ENCODE measurements around the gene TULP3.
A peak's percentile ranks its signal among the peaks of the same experiment; 100 is the strongest.

TULP3 gene

DNA sequence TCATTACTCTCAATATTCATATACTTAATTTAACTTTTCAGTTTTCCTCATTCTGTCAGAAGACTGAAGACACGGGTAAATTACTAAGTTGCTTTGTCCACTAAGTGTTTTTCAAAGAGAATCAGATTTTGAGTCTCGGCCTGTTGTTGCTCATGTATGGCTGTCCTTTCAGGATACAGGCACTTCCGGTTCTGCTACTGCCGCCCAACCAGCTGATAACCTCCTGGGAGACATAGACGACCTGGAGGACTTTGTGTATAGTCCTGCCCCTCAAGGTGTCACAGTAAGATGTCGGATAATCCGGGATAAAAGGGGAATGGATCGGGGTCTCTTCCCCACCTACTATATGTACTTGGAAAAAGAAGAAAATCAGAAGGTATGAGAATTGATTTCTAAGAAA, 40.2 kb downstream of the TULP3 start:
- no peak for DNase-seq (ENCODE audit: low spot score)

DNA sequence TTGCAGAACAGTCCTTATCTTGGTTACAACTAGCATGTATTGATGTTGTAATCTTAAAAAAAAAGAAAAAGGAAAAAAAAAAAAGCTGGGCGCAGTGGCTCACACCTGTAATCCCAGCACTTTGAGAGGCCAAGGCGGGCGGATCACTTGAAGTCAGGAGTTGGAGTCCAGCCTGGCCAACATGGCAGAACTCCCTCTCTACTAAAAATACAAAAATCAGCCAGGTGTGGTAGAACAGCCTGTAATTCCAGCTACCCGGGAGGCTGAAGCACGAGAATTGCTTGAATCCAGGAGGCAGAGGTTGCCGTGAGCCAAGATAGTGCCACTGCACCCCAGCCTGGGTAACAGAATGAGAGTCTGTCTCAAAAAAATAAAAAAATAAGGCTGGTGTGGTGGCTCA, 42.9 kb downstream of the TULP3 start:
- no peak for DNase-seq (ENCODE audit: low spot score)

GRCh38 chr12:2934371-2934770, 43.7 kb downstream of the TULP3 start:
- DNase-seq (ENCODE audit: low spot score), result no peak

GRCh38 chr12:2936301-2936700, 45.6 kb downstream of the TULP3 start:
- no peak for DNase-seq (ENCODE audit: low spot score)

DNA sequence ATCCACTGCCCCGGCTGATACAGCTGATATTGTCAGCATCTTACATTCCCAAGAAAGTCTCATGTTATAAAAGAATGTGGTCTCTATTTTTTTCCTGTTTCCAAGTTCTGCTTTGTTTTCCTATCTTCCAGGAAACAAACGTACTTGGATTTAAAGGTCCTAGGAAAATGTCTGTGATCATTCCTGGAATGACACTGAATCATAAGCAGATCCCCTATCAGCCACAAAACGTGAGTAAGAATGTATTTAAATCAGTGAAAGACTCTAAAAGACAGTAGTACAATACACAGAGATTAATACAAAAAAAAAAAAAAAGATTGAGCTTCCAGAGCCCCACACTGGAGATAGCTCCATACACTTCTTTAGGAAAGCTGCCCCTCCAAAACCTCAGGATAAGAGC, 46.8 kb downstream of the TULP3 start:
- no peak for DNase-seq (ENCODE audit: low spot score)

DNA sequence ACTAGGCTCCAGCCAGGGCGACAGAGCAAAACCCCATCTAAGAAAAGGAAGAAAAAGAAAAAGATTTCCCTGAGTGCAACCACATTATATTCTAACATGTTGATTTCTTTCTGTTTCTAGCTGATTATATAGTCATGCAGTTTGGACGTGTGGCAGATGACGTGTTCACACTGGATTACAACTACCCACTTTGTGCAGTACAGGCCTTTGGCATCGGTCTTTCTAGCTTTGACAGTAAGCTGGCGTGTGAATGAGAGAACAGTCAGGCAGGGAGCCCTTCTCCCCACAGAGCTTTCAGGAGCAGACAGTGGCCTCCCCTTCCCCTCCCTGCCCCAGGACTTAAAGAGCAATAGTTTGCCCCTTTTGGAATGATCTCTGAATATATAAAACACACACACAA, 48.5 kb downstream of the TULP3 start:
- DNase-seq (ENCODE audit: low spot score), result no peak

DNA sequence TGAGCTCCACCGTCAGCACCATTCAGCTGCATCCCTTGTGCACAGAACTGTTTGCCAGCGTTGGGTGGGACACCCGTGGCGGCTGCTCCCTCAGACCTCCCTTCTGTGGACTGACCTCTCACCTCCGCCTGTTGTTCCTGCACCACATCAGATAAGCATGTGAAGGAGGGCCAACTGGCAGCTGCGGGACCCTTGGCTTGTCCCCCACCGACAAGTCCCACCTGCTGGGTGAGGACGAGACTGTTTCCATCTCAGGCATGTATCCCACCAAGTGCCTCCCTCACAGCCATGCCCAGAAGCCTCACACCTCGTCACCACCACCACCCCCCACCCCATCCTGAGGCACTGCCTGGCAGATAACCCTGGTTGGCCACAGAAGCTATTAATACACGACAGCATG, 49.9 kb downstream of the TULP3 start:
- DNase-seq (ENCODE audit: low spot score), result no peak

DNA sequence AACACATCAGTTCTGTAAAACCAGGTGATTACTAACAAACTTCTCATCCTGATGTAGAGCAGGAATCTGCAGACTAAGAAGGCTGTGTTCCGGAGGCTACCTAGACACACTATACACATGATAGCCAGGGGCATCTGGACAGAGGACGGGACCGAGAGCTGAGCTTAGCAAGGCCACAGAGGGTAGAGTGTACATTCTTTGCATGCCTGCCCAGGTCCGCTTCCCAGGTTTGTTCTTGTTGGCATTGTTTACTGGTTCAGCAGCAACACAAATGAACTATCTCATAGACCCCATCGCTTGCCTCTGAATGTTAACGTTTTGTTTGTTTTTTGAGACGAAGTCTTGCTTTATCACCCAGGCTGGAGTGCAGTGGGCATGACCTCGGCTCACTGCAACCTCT, 50.8 kb downstream of the TULP3 start:
- DNase-seq (ENCODE audit: low spot score), result no peak

GRCh38 chr12:2944401-2945047, 53.8 kb downstream of the TULP3 start:
- no peak for DNase-seq (ENCODE audit: low spot score)

- no peak for DNase-seq (ENCODE audit: low spot score)
These were observed 58.7 kb downstream of the TULP3 start for GRCh38 chr12:2949411-2949810.

GRCh38 chr12:2955888-2956287, 65.2 kb downstream of the TULP3 start:
- DNase-seq (ENCODE audit: low spot score), result no peak

GRCh38 chr12:2957816-2958431, 67.2 kb downstream of the TULP3 start:
- no peak for DNase-seq (ENCODE audit: low spot score)

- peak; percentile 75 for DNase-seq (ENCODE audit: low spot score)
These were observed 67.9 kb downstream of the TULP3 start for GRCh38 chr12:2958432-2959191.

GRCh38 chr12:2959192-2959504, 68.5 kb downstream of the TULP3 start, which contains the start of gene TEAD4:
TEAD4 (plus strand) TSS chr12:2959397.
- DNase-seq (ENCODE audit: low spot score), result peak; percentile 71

GRCh38 chr12:2959505-2960389, 69.1 kb downstream of the TULP3 start:
- peak; percentile 46 for DNase-seq (ENCODE audit: low spot score)

DNA sequence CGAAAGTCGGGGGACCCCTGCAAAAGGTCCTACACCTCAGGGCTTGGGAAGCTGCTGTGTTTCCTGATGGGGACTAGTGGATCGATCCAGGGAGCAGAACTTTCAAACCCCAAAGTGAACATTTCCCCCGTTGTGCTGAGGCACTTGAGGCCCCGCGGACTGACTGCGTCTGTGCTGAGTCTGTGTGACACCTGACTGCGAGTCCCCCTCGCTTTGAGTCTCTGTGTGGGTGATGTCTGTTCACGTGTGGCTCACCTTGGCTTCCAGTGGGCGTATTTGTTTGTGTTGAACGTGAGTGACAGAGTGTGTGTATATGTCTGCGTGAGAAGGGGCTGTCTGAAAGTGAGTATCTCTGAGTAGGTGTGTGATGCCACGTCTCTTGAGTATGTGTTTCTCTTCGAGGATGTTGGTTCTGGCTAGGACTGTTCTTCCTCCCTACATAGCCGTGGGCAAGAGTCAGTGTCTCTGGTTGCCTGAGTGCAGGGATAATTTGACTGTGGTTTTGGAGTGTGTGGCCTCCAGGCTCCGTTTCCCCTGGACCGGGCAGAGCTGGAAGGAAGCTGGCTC, 69.8 kb downstream of the TULP3 start:
- no peak for DNase-seq (ENCODE audit: low spot score)

- no peak for DNase-seq (ENCODE audit: low spot score)
These were observed 70.4 kb downstream of the TULP3 start for GRCh38 chr12:2960996-2961616.

GRCh38 chr12:2961705-2962104, 71.0 kb downstream of the TULP3 start:
- DNase-seq (ENCODE audit: low spot score), result no peak

DNA sequence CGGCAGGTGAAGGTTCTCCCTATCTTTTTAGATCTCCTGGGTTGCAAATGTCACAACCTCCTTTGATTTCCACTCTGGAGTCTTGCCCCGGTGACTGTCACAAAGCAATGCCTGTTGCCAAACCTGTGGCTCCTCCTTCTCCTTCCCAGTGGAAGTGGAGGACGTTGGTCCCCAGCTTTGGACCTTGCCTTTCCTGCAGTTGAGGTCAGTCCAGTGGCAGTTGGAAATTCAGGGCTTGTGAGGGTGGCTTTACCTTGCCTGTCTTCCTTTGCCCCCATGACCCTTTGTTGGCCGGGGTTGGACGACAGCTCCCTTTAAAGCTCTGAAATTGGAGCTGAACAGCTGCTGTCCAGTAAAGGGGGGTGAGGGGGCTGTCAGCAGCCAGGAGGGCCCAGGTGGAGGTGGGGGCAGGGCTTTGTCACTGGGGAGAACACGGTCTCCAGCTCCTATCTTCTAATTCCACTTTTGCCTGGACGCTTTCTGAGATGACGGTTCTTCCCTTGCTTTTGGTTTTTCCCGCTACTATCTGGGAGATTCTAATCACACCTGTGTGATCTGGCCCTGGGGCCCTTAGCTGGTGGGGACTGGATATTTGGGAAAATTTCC, 72.6 kb downstream of the TULP3 start:
- no peak for DNase-seq (ENCODE audit: low spot score)

- DNase-seq (ENCODE audit: low spot score), result no peak
These were observed 73.1 kb downstream of the TULP3 start for GRCh38 chr12:2963760-2964292.

DNA sequence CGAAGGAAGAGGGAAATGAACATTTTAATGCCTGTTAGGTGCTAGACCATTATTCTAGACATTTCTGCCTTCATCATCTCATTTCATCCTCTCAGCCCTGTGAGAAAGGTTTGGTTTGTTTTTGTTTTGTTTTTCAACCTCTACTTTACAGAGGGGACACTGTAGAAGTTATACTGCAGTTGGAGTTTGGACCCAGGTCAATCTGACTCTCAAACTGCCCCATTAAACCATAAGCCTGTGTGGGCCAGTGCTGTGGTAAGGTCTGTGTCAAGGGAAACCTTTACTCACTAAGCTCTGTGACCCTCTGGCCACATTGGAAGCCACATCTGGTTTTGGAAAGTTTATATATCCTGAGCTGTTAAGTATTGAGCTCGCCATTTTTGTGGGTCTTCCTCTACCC, 77.0 kb downstream of the TULP3 start:
- no peak for DNase-seq (ENCODE audit: low spot score)

All from COLO829 (cell line).